Measurements from ENCODE around the gene CD22. TPM values are rescaled to one million over a fixed set of nuclear protein-coding genes. Genes with fewer than 3 reads are reported as not detected.

Gene CD22
- total RNA-seq, 1 donor = not detected

GRCh38 chr19:35287713-35288112 lies 41.3 kb upstream of the CD22 start:
- no peak overlapping the region for H3K4me3 ChIP-seq (ENCODE audit: low read depth, low read length)
- no peak for TF ChIP-seq CTCF (IDR thresholded peaks at IDR 0.05; ENCODE audit: insufficient read depth, low read length)
- DNase-seq (ENCODE audit: low read depth) = no peak

GRCh38 chr19:35288331-35288730 lies 40.7 kb upstream of the CD22 start:
- no peak for DNase-seq (ENCODE audit: low read depth)
- H3K4me3 ChIP-seq (ENCODE audit: low read depth, low read length) = no peak overlapping the region
- no peak for TF ChIP-seq CTCF (IDR thresholded peaks at IDR 0.05; ENCODE audit: insufficient read depth, low read length)

- TF ChIP-seq CTCF (IDR thresholded peaks at IDR 0.05; ENCODE audit: insufficient read depth, low read length) = no peak
- H3K4me3 ChIP-seq (ENCODE audit: low read depth, low read length) = no peak overlapping the region
- no peak for DNase-seq (ENCODE audit: low read depth)
These were observed 40.1 kb upstream of the CD22 start for GRCh38 chr19:35288906-35289305.

- H3K4me3 ChIP-seq (ENCODE audit: low read depth, low read length) = no peak overlapping the region
- DNase-seq (ENCODE audit: low read depth) = no peak
- no peak for TF ChIP-seq CTCF (IDR thresholded peaks at IDR 0.05; ENCODE audit: insufficient read depth, low read length)
These were observed 38.4 kb upstream of the CD22 start for GRCh38 chr19:35290381-35291127.

- no peak for TF ChIP-seq CTCF (IDR thresholded peaks at IDR 0.05; ENCODE audit: insufficient read depth, low read length)
- DNase-seq (ENCODE audit: low read depth) = no peak
- H3K4me3 ChIP-seq (ENCODE audit: low read depth, low read length) = no peak overlapping the region
These were observed 37.7 kb upstream of the CD22 start for GRCh38 chr19:35291259-35291658.

- H3K4me3 ChIP-seq (ENCODE audit: low read depth, low read length) = no peak within 1 kb of the TSS
- no peak for TF ChIP-seq CTCF (IDR thresholded peaks at IDR 0.05; ENCODE audit: insufficient read depth, low read length)
- DNase-seq (ENCODE audit: low read depth) = no peak
These were observed 37.1 kb upstream of the CD22 start, which contains the start of gene MAG for GRCh38 chr19:35291916-35292315. Gene MAG (plus strand): TSS chr19:35292161. CDS start chr19:35295409, 3,248 bp downstream.
